ENCODE data around the gene KCNE4. TPM values are rescaled to one million over a fixed set of nuclear protein-coding genes. Genes with fewer than 3 reads are reported as not detected.

The KCNE4 gene
- total RNA-seq, 1 donor from 2014 or later: 0.26 TPM

DNA sequence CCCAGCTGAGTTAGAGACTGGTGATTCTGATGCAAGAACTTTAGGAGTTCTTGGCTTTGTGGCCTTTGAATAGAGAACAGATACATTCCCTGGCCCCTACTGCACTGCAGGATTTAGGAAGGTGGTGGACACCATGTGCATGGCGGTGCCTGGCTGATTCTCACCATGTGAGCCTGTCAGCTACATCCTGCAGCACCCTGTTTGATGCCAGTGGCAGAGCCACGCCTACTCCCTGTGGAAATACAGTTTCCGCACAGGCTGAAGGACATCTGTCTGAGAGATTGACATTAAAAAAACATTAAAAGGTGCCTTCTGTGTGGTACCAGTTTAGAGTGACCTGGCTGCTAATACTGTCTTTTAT lies 50.0 kb downstream of the KCNE4 start:
- TF ChIP-seq, protein P1, sequence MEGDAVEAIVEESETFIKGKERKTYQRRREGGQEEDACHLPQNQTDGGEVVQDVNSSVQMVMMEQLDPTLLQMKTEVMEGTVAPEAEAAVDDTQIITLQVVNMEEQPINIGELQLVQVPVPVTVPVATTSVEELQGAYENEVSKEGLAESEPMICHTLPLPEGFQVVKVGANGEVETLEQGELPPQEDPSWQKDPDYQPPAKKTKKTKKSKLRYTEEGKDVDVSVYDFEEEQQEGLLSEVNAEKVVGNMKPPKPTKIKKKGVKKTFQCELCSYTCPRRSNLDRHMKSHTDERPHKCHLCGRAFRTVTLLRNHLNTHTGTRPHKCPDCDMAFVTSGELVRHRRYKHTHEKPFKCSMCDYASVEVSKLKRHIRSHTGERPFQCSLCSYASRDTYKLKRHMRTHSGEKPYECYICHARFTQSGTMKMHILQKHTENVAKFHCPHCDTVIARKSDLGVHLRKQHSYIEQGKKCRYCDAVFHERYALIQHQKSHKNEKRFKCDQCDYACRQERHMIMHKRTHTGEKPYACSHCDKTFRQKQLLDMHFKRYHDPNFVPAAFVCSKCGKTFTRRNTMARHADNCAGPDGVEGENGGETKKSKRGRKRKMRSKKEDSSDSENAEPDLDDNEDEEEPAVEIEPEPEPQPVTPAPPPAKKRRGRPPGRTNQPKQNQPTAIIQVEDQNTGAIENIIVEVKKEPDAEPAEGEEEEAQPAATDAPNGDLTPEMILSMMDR (IDR thresholded peaks at IDR 0.05; ENCODE audit: insufficient read depth, low read length, severe bottlenecking): no peak
- no peak for FAIRE-seq
- Histone ChIP-seq H3K4me3 (ENCODE audit: low read depth, low read length) (no peak overlapping the region), H3K27me3 (ENCODE audit: control insufficient read depth, insufficient read depth, low read length) (no peaks in the 10 kb centered on the region), H3K36me3 (ENCODE audit: control insufficient read depth, insufficient read depth, low read length) (no peaks in the 10 kb centered on the region)
- peak; percentile 20 for DNase-seq (ENCODE audit: low read depth)

DNA sequence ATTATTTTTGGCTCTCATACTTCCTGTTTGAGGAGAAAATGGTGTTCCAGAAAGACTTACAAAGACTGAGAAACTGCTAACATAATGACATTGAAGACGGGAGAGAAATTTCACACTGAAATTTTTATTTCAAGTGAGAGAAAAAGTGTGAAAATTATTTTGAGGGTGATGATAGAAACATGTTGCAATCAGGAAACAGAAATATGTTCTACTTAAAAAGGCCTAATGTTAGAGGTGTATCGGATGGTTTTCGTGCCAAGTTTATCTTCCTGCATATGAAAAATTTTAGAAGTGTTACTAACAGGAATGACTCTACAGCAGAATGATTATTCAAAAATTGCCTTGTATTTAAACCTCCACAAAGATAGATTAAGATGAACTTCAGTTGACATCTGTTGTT lies 50.5 kb downstream of the KCNE4 start:
- H3K27me3 ChIP-seq (ENCODE audit: control insufficient read depth, insufficient read depth, low read length): no peaks in the 10 kb centered on the region
- H3K4me3 ChIP-seq (ENCODE audit: low read depth, low read length): no peak overlapping the region
- FAIRE-seq (no peak), DNase-seq (ENCODE audit: low read depth) (no peak)
- no peaks in the 10 kb centered on the region for H3K36me3 ChIP-seq (ENCODE audit: control insufficient read depth, insufficient read depth, low read length)
- TF ChIP-seq, protein P1 (IDR thresholded peaks at IDR 0.05; ENCODE audit: insufficient read depth, low read length, severe bottlenecking): no peak

DNA sequence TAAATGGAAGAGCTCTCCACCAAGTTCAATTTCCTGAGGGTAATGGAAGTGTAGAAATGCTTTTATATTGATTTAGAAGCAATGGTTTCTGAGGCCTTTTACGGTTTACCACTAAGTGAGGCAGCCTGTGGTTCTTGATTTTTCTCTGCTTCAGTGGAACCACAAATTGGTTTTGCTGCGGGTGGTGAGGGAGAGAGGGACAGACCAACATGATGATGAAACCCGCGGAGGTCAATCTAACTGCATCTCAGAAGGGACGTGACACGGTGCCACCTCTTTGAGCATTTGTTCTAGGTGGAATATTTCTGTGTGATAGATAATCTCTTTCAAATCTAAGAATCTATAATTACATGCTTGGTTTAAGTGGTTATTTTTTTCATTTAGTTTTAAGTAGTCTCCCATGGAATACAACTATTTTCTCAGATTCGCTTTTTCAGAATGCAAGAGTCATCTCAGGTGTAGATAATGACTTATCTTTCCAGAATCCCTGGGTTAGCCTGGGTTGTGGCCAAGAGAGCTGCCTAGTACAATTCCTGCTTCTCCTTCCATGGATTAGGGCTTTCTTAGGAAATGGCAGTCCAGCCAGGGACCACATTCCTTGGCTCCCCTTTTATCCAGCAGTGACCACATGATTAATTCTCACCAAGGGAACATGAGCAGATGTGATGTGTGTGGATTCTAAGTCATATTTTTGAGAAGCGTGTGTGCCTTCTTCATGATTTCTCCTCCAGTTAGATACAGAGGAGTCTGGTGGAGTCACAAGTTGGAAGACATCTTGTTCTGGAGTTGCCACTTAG lies 52.5 kb downstream of the KCNE4 start:
- Histone ChIP-seq H3K4me3 (ENCODE audit: low read depth, low read length) (no peak overlapping the region), H3K27me3 (ENCODE audit: control insufficient read depth, insufficient read depth, low read length) (no peaks in the 10 kb centered on the region), H3K36me3 (ENCODE audit: control insufficient read depth, insufficient read depth, low read length) (no peaks in the 10 kb centered on the region)
- no peak for FAIRE-seq
- no peak for DNase-seq (ENCODE audit: low read depth)
- TF ChIP-seq, protein P1 (IDR thresholded peaks at IDR 0.05; ENCODE audit: insufficient read depth, low read length, severe bottlenecking): no peak

Other genes with a start within 250 kb of the KCNE4 start
- 166 and 269 TPM in 2 replicates for gene ACSL3, start 191.2 kb upstream of the KCNE4 start, total RNA-seq

Measured in bronchial epithelial cell (primary cell).